ENCODE results near the gene SLC22A17. TPM values are rescaled to one million over a fixed set of nuclear protein-coding genes. Genes with fewer than 3 reads are reported as not detected.

Gene SLC22A17
- total RNA-seq, 2 donors from 2014 or later: 6.3 to 8.6 TPM

- peaks cover 0 to 2% of the 10 kb centered on the region in 2 donors for H3K9me3 Mint-ChIP-seq
- peak within 1 kb of the TSS; percentile 94 to 99 for H3K4me3 Mint-ChIP-seq
- peak within 1 kb of the TSS; percentile 95 for H3K27ac Mint-ChIP-seq
These were observed 31.8 kb downstream of the SLC22A17 start, which contains the start of gene PABPN1 for GRCh38 chr14:23320584-23321571. Gene PABPN1 (plus strand): TSS chr14:23321457. CDS start chr14:23321470, 13 bp downstream.

GRCh38 chr14:23319746-23320583 is 32.7 kb downstream of the SLC22A17 start:
- peaks cover 27% of the 10 kb centered on the region for H3K4me1 Mint-ChIP-seq (ENCODE audit: low read depth)
- peak overlapping the region; percentile 81 to 90 for H3K4me3 Mint-ChIP-seq
- peaks cover 9 to 13% of the 10 kb centered on the region in 2 donors for H3K36me3 Mint-ChIP-seq (ENCODE audit: insufficient read depth in 2 of 2)
- H3K27ac Mint-ChIP-seq: peak overlapping the region; percentile 94
- H3K9me3 Mint-ChIP-seq: peaks cover 0 to 2% of the 10 kb centered on the region in 2 donors
- H3K27me3 Mint-ChIP-seq (ENCODE audit: low read depth): no peaks in the 10 kb centered on the region
- ATAC-seq (replicated peaks in 1 of 2) (no peak), DNase-seq (no peak)

More at GRCh38 chr14:23320584-23321571, 31.8 kb downstream of the SLC22A17 start, which contains the start of gene PABPN1:
- Mint-ChIP-seq H3K27me3 (ENCODE audit: low read depth) (no peaks in the 10 kb centered on the region), H3K4me1 (ENCODE audit: low read depth) (peaks cover 27% of the 10 kb centered on the region), H3K36me3 (ENCODE audit: insufficient read depth in 2 of 2) (peaks cover 11 to 14% of the 10 kb centered on the region in 2 donors)
- DNase-seq (peak; percentile 96 to 98), ATAC-seq (replicated peaks in 1 of 2) (peak; percentile 89)

- Mint-ChIP-seq H3K4me3 (no peak overlapping the region), H3K4me1 (ENCODE audit: low read depth) (peaks cover 12% of the 10 kb centered on the region), H3K27me3 (ENCODE audit: low read depth) (no peaks in the 10 kb centered on the region), H3K27ac (no peak overlapping the region), H3K9me3 (peaks cover 0 to 2% of the 10 kb centered on the region in 2 donors), H3K36me3 (ENCODE audit: insufficient read depth in 2 of 2) (peaks cover 0 to 3% of the 10 kb centered on the region in 2 donors)
- DNase-seq (no peak), ATAC-seq (replicated peaks in 1 of 2) (no peak)
These were observed 36.4 kb downstream of the SLC22A17 start for GRCh38 chr14:23316300-23316699.

- Mint-ChIP-seq H3K9me3 (no peaks in the 10 kb centered on the region), H3K4me1 (ENCODE audit: low read depth) (peaks cover 16% of the 10 kb centered on the region), H3K4me3 (no peak overlapping the region), H3K27me3 (ENCODE audit: low read depth) (peaks cover 19% of the 10 kb centered on the region), H3K27ac (no peak overlapping the region), H3K36me3 (ENCODE audit: insufficient read depth in 2 of 2) (no peaks in the 10 kb centered on the region)
- DNase-seq (no peak), ATAC-seq (replicated peaks in 1 of 2) (no peak)
These were observed 42.1 kb downstream of the SLC22A17 start for GRCh38 chr14:23310546-23310945.

- no peaks in the 10 kb centered on the region for H3K36me3 Mint-ChIP-seq (ENCODE audit: insufficient read depth in 2 of 2)
- H3K9me3 Mint-ChIP-seq: no peaks in the 10 kb centered on the region
- ATAC-seq (replicated peaks in 1 of 2) (no peak), DNase-seq (no peak)
- no peak overlapping the region for H3K27ac Mint-ChIP-seq
- H3K4me1 Mint-ChIP-seq (ENCODE audit: low read depth): peaks cover 16% of the 10 kb centered on the region
- no peak overlapping the region for H3K4me3 Mint-ChIP-seq
- peaks cover 29% of the 10 kb centered on the region for H3K27me3 Mint-ChIP-seq (ENCODE audit: low read depth)
These were observed 43.8 kb downstream of the SLC22A17 start for GRCh38 chr14:23308721-23309445.

GRCh38 chr14:23307687-23308644 is 44.7 kb downstream of the SLC22A17 start:
- peaks cover 19% of the 10 kb centered on the region for H3K4me1 Mint-ChIP-seq (ENCODE audit: low read depth)
- H3K27ac Mint-ChIP-seq: no peak overlapping the region
- peak overlapping the region in 1 of 2 donors; percentile 12 for H3K4me3 Mint-ChIP-seq
- DNase-seq (no peak), ATAC-seq (replicated peaks in 1 of 2) (no peak)
- no peaks in the 10 kb centered on the region for H3K9me3 Mint-ChIP-seq
- peaks cover 29% of the 10 kb centered on the region for H3K27me3 Mint-ChIP-seq (ENCODE audit: low read depth)
- no peaks in the 10 kb centered on the region for H3K36me3 Mint-ChIP-seq (ENCODE audit: insufficient read depth in 2 of 2)

- H3K4me3 Mint-ChIP-seq: peak overlapping the region; percentile 40 to 68
These were observed 45.5 kb downstream of the SLC22A17 start for GRCh38 chr14:23307146-23307530.

GRCh38 chr14:23306412-23307145 is 46.1 kb downstream of the SLC22A17 start, which contains the start of gene BCL2L2:
Gene BCL2L2 (plus strand): TSS chr14:23306833. CDS start chr14:23307768, 935 bp downstream.
- Mint-ChIP-seq H3K4me3 (peak within 1 kb of the TSS; percentile 40 to 68), H3K27me3 (ENCODE audit: low read depth) (peaks cover 29% of the 10 kb centered on the region), H3K9me3 (no peaks in the 10 kb centered on the region), H3K36me3 (ENCODE audit: insufficient read depth in 2 of 2) (peaks cover 0 to 1% of the 10 kb centered on the region in 2 donors), H3K27ac (no peak within 1 kb of the TSS), H3K4me1 (ENCODE audit: low read depth) (peaks cover 24% of the 10 kb centered on the region)
- peak in 1 of 2 donors; percentile 26 for DNase-seq
- ATAC-seq (replicated peaks in 1 of 2): no peak

More at GRCh38 chr14:23307146-23307530, 45.5 kb downstream of the SLC22A17 start:
- ATAC-seq (replicated peaks in 1 of 2): no peak
- Mint-ChIP-seq H3K36me3 (ENCODE audit: insufficient read depth in 2 of 2) (peaks cover 0 to 1% of the 10 kb centered on the region in 2 donors), H3K9me3 (no peaks in the 10 kb centered on the region), H3K27ac (no peak overlapping the region), H3K27me3 (ENCODE audit: low read depth) (peaks cover 29% of the 10 kb centered on the region), H3K4me1 (ENCODE audit: low read depth) (peaks cover 24% of the 10 kb centered on the region)
- no peak for DNase-seq

- ATAC-seq (replicated peaks in 1 of 2) (peak; percentile 48), DNase-seq (peak; percentile 90 to 93)
- H3K4me1 Mint-ChIP-seq (ENCODE audit: low read depth): peaks cover 31% of the 10 kb centered on the region
- H3K36me3 Mint-ChIP-seq (ENCODE audit: insufficient read depth in 2 of 2): peaks cover 1% of the 10 kb centered on the region in 2 donors
- peak within 1 kb of the TSS; percentile 91 to 100 for H3K4me3 Mint-ChIP-seq
- peaks cover 26% of the 10 kb centered on the region for H3K27me3 Mint-ChIP-seq (ENCODE audit: low read depth)
- peak within 1 kb of the TSS; percentile 93 for H3K27ac Mint-ChIP-seq
- H3K9me3 Mint-ChIP-seq: no peaks in the 10 kb centered on the region
These were observed 50.1 kb downstream of the SLC22A17 start, which contains the start of gene PPP1R3E for GRCh38 chr14:23302290-23303225. Gene PPP1R3E (minus strand): TSS chr14:23302859. CDS start chr14:23302576, 283 bp downstream.

GRCh38 chr14:23301969-23302289 is 50.8 kb downstream of the SLC22A17 start:
- Mint-ChIP-seq H3K9me3 (no peaks in the 10 kb centered on the region), H3K27me3 (ENCODE audit: low read depth) (peaks cover 20% of the 10 kb centered on the region), H3K36me3 (ENCODE audit: insufficient read depth in 2 of 2) (peaks cover 1% of the 10 kb centered on the region in 2 donors)

More at GRCh38 chr14:23301969-23302289, 50.8 kb downstream of the SLC22A17 start:
- no peak for DNase-seq
- peaks cover 28% of the 10 kb centered on the region for H3K4me1 Mint-ChIP-seq (ENCODE audit: low read depth)
- peak overlapping the region; percentile 91 to 100 for H3K4me3 Mint-ChIP-seq
- peak overlapping the region; percentile 93 for H3K27ac Mint-ChIP-seq
- peak; percentile 29 to 33 for ATAC-seq (replicated peaks in 1 of 2)
